Stimulated activated CD4-positive, alpha-beta T cell treated with anti-CD3 and anti-CD28 coated beads, Interleukin-1b, Interleukin-23, amount 100 ng/mL, for 48 hours (primary cell): ENCODE measurements around the gene TACO1.

Source experiments
- DNase-seq: peaks from one replicate; pipeline ENCODE4 v3.0.0-alpha.2; 2020

Gene TACO1

GRCh38 chr17:63641692-63642448 lies 41.2 kb downstream of the TACO1 start:
- DNase-seq: no peak

GRCh38 chr17:63644846-63645245 lies 44.2 kb downstream of the TACO1 start:
- no peak for DNase-seq

- DNase-seq: no peak
Measured at GRCh38 chr17:63645775-63646487, 45.2 kb downstream of the TACO1 start.

GRCh38 chr17:63646488-63646806 lies 45.8 kb downstream of the TACO1 start:
- no peak for DNase-seq

- no peak for DNase-seq
Measured at GRCh38 chr17:63647065-63647725, 46.5 kb downstream of the TACO1 start.

- DNase-seq: no peak
Measured at GRCh38 chr17:63647936-63648335, 47.2 kb downstream of the TACO1 start.

GRCh38 chr17:63649813-63650212 lies 49.1 kb downstream of the TACO1 start:
- DNase-seq: no peak

- no peak for DNase-seq
Measured at GRCh38 chr17:63652106-63652505, 51.4 kb downstream of the TACO1 start.

GRCh38 chr17:63653050-63653449 lies 52.4 kb downstream of the TACO1 start:
- no peak for DNase-seq

GRCh38 chr17:63657786-63658185 lies 57.1 kb downstream of the TACO1 start:
- no peak for DNase-seq
